NCI-H187 (cell line): ENCODE results near the gene ROPN1L.

Source experiments
- DNase-seq, 2 experiments: peaks; one replicate each; lab custom pipeline; 2025; lab: John Stamatoyannopoulos, UW

ROPN1L gene

GRCh38 chr5:10431415-10431814 lies 10.3 kb upstream of the ROPN1L start:
- no peak for DNase-seq

DNA sequence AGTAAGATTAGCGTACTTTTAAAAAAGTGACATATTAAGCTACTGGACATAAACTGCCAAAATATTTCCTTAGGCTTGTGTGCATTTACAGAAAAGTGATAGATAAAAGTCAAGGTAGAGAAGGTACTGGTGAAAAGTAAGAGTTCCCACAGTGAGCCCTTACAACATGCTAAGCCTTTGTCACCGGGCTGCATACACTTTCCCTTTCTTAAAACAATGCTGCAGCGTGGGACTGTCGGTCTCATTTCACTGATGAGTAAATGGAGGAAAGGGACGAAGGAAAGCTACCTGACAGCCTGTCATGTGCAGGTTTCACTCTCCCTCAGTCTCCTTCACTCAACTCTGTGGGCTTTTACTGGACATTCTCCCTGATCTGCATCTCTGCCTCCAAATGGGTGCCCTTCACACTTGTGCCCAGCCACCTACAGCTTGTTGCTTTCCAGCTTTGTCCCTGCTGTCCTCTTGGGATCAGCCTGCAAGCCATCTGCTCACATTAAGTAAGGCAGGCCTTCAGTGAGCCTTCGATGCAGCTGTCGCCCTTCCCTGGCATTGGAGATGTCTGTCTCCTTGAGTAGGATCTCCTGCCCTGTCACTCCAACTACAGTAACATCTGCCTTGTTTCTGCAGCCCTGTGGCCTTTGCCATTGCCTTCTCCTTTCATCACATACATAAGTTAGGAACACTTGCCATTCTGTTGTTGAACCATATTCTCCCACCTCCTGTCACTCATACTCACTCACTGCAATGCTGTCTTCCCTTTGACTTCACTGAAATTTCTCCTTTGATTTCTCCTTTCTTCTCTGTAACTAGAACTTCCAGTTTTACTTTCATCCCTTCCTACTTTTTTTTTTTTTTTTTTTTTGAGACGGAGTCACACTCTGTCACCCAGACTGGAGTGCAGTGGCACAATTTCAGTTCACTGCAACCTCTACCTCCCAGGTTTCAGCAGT lies 9.3 kb upstream of the ROPN1L start:
- DNase-seq: no peak

DNA sequence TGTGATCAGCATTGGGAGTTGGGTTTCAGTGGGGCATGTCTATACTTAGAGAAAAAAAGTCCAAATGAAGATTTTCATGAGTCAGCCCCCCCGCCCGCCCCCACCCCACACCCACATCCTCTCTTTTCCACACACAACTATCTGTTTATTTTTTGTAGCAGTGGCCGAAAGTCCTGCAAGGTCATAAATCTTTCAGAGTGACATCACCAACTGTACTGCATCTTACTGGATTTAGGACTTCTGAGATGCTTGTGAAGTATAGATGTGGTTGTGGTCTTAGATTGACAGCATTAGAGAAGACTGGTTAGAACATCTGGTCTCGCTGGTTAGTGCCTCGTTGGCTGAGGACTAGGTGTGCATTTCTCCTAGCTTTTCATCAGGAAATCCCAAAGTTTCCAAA lies 7.3 kb upstream of the ROPN1L start:
- DNase-seq: no peak

GRCh38 chr5:10438301-10438700 lies 3.4 kb upstream of the ROPN1L start:
- no peak for DNase-seq

- no peak for DNase-seq
These were observed 2.0 kb upstream of the ROPN1L start for GRCh38 chr5:10439692-10440091.

DNA sequence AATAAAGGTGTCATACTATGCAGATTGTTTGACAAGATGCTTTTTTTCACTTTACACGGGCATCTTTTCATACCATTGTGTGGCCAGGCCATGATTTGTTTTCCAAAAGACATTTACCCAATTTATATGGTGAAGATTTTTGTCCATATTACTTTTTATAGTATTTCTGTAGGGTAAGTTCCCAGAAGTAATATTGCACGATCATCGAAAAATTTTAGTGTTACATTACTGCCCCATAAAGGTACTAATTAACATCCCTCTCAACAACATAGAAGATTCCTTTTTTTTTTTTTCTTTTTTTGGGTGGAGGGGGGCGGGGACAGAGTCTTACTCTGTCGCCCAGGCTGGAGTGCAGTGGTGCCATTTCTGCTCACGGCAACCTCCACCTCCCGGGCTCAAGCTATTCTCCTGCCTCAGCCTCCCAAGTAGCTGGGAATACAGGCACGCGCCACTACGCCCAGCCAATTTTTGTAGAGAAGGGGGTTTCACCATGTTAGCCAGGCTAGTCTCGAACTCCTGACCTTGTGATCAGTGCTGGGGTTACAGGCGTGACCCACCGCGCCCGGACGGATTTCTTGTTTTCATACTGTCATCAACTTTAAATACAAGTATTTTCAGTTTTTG lies 1.2 kb upstream of the ROPN1L start:
- no peak for DNase-seq

GRCh38 chr5:10441992-10442435 lies 335 bp downstream of the ROPN1L start:
- no peak for DNase-seq

GRCh38 chr5:10442576-10442975 lies 897 bp downstream of the ROPN1L start:
- no peak for DNase-seq

GRCh38 chr5:10445352-10445751 lies 3.7 kb downstream of the ROPN1L start:
- no peak for DNase-seq

GRCh38 chr5:10446490-10446889 lies 4.8 kb downstream of the ROPN1L start:
- DNase-seq: no peak

DNA sequence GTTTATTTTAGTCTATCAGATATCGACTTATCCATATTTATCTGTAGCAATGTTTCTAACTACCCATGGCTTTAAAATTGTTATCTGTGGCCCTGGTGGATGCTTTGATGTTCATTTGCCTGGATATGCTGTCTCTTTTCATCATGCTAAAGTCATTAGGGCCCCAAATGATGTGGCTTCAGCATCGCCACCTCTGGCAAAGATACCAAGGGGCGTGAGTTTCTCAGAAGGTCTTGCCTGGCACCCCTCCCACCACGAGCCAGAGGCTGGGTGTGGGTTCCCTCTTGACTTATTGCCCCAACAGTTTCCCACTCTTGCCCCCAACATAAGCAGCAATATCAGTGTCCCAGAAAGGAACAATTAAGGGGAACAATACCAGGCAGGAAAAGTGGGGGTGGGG lies 5.4 kb downstream of the ROPN1L start:
- no peak for DNase-seq

DNA sequence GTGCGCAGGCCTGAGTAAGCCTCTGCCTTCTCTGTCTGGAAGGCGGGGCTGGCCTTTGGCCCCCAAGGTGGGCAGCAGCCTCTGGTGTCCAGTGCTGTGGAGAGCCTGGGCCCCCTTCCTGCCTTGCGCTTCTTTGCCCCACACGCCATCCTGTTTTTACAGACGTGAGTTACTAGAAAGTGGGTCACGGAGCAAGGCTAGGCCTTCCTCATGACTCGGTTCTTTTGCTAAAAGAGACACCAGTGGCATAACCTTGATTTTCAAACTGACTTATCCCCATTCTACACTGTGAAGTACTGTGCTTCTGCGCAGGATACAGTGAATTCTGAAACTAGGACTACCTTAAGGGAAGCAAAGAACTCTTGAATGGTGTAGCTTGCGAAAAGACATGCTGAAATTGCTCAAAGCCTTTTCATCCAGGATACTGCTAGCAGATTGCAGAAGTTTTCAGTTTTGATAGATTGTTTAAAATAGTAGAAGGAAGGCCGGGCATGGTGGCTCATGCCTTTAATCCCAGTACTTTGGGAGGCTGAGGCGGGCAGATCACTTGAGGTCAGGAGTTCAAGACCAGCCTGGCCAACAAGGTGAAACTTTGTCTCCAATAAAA lies 7.2 kb downstream of the ROPN1L start:
- DNase-seq: no peak

DNA sequence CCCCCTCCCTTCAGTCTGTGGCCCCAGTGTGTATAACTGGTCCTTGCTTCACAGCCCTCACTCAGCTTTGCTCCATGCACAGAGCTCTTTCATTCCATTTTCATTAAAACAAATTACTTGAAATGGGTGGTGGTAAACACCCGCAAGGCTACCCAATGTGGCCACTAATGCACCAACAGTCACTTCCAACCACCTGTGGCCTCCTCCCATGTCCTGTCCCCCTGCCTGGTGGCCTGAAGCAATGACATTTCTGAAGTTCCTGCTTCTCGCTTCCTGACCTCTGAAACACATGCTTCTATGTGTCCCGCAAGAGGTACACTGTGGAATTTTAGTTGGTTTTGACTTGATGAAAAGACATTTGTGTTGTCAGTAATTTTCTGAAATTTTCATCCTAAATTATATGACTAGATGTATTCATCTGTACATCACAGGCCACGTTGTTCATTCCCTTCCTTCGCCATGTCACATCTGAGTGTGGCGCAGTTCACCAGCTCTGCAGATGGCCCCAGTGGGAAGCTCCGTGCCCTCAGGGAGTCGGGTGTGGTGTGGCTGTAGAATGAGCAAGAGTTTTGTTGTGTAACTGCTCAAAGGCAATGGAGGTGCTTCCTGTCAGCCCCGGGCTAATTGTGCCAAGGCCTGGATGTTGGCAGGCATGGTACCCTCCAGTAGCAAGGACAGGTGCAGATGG lies 9.6 kb downstream of the ROPN1L start:
- no peak for DNase-seq

GRCh38 chr5:10452768-10453331 lies 11.2 kb downstream of the ROPN1L start:
- DNase-seq: peak in 1 of 2 experiments; percentile 54

GRCh38 chr5:10453545-10453944 lies 11.9 kb downstream of the ROPN1L start:
- DNase-seq: no peak

- DNase-seq: no peak
These were observed 13.1 kb downstream of the ROPN1L start for GRCh38 chr5:10454591-10455276.

DNA sequence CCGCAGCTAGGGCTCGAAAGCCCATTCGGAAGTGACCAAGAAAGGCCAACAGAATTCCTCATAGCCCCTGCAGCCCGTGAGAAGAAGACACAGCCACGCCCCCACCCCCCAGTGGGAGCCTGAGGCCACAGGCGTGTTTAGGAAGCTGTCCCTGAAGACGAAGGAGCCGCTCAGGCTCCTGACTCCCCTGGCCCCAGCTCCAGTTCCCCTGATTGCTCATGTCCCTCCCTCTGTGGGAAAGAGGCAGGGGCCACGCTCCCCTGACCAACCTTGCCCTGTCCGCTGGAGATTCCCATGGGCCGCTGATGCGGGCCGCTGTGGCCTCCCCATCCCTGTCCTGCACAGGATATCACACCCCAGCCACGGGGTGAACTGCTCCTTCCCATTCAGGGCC lies 13.6 kb downstream of the ROPN1L start:
- DNase-seq: no peak

DNA sequence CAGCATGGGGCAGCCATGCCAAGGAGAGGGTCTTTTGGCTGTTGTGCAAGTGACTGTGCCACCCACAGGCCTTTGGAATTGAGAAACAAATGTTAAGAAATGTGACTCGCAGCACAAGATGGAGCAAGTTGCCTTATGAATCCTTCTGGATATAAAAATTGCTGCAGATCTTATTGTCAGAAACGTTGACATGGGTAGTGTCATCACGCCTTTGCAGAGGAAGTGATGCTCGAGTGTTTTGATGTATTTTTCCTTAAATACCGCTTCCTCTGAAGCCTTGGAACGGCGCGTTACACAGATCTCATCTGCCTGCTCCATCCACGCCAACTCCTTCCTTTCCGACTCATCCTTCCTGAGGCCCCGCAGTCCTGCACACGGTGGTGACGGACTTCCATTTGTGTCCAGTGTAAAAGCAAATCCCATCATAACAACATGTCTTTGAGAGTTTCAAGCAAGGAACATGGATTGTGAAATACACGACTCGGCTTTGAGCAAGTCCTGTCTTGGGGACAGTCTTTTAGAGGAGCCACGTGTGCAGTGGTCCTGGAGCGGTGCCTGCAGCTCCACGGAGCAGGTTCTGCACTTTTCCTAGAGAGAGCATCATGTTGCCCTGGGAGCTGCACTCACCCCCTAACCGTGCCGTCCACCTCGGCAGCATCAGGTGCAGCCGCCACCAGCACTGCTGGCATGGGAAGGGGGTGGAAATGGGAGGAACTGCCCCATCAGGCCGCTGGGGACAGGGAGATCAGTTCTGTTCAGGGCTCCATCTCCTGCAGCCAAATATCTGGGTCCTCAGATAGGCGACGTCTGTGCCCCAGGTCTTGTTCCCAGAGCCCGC lies 15.1 kb downstream of the ROPN1L start:
- no peak for DNase-seq

GRCh38 chr5:10457682-10458574 lies 16.2 kb downstream of the ROPN1L start:
- no peak for DNase-seq
